HG03469 (cell line): ENCODE measurements around the gene LMNA.
"Not testable (repeated sequence)": the region's sequence is repeated elsewhere in the genome, so short reads cannot be mapped to it uniquely, and the experiment has no call there.

Experiments
- ATAC-seq: cut with Tn5 transposase; IDR thresholded peaks from one replicate; pipeline ENCODE4 v1.9.1; 2021; ENCODE audit warnings: mild to moderate bottlenecking, moderate library complexity, moderate number of reproducible peaks; ENCODE audit not compliant: unreplicated experiment

LMNA gene

DNA sequence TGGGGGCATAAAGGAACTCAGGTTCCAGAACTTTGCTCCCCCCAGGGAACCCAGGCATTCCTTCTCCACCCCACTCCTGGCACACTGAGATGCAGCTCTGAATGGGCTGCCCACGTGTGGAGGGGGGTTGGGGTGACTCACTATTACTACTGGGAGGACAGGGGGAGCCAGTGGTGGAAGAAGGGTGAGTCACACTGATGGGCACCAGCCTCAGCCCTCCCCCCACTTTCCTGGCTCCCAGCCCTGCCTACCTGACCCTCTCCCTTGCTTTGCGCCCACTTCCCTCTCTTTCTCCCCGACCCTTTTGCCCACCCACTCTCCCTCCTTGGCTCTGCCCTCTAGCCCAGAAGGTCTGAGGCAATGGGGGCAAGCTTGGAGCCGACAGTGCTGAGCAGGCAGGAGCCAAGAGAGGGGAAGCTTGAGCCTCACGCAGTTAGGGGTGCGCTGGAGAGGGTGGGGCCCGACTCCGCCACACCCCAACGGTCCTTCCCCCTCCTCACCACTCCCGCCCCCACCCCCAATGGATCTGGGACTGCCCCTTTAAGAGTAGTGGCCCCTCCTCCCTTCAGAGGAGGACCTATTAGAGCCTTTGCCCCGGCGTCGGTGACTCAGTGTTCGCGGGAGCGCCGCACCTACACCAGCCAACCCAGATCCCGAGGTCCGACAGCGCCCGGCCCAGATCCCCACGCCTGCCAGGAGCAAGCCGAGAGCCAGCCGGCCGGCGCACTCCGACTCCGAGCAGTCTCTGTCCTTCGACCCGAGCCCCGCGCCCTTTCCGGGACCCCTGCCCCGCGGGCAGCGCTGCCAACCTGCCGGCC, at the start of gene LMNA:
Gene LMNA (plus strand): TSS at position 611 of the 818 bp plus-strand sequence. CDS start 208 bp downstream, outside the sequence.
- peak; percentile 47 for ATAC-seq

DNA sequence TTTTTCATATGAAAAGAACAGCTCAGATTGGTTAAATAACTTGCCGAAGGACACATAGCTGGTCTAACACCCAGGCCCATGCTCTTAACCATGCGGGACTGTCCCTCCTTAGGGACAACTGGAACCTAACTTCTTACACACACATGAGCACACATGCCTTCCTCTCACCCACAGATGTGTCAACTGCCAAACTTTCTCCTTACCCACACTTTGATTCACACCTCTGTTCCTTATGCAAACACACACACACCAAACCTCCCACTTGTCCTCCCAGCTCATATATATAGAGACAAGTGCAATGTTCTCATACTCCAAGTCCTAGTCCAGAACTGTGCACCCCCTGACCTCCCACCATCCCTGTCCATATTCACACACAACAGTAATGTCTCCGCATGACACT, 49.3 kb upstream of the LMNA start:
- no peak for ATAC-seq

DNA sequence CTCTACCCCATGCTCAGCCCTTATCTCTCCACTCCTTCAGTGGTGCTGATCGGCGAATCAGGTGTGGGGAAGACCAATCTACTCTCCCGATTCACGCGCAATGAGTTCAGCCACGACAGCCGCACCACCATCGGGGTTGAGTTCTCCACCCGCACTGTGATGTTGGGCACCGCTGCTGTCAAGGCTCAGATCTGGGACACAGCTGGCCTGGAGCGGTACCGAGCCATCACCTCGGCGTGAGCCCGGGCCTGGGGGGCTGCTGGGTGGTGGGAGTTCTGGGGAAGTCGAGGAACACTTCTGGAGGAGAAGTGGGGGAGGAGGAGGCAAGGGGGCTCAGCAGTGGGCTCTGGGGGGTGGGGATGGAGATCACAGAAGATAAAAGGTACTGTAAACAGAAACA, 48.6 kb upstream of the LMNA start:
- no peak for ATAC-seq

DNA sequence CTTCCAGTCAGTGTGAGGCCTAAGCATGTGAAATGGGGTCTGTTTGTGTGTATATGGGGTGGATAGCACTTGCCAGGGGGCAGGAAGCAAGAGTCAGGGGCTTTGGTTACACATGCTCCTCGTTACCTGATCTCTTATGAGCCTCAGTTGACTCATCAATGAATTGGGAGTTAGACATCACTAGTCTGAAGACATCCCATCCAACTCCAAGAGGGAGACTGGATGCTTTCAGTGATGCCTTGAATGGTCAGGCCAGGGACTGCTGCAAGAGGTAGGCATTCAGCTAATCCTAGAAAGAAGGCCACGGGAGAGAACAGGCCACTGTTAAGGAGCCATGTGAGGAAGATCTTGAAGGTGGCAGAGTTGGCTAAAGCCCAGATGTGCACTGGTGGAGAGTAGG, 47.2 kb upstream of the LMNA start:
- ATAC-seq, result no peak

DNA sequence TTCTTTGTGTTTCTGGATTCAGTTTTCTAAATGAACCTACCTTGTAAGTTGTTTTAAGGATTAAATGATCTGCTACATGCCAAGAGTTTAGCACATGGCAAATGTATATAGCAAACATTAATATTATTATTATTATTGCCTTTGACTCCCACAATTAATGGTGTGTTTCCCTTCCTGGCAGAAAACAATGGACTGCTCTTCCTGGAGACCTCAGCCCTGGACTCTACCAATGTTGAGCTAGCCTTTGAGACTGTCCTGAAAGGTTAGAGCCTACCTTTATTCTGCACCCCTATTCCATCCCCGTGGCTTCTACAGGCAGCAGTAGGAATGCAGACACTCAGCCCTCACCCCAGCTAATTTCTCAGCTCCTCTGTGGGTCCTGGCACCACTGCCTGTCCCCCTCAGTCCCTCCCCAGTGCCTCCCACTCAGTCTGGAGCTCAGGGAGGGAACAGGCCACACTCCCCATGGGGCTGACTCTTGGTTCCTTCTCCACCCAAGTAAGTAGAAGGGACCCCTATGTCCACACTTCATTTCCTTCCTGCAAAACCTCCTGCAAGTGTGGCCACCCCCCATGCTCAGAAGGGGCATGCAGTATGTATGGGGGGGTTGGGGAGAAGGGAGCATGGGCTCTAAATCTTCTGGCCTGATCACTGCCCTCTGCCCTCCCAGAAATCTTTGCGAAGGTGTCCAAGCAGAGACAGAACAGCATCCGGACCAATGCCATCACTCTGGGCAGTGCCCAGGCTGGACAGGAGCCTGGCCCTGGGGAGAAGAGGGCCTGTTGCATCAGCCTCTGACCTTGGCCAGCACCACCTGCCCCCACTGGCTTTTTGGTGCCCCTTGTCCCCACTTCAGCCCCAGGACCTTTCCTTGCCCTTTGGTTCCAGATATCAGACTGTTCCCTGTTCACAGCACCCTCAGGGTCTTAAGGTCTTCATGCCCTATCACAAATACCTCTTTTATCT, 44.7 kb upstream of the LMNA start:
- ATAC-seq, result no peak

DNA sequence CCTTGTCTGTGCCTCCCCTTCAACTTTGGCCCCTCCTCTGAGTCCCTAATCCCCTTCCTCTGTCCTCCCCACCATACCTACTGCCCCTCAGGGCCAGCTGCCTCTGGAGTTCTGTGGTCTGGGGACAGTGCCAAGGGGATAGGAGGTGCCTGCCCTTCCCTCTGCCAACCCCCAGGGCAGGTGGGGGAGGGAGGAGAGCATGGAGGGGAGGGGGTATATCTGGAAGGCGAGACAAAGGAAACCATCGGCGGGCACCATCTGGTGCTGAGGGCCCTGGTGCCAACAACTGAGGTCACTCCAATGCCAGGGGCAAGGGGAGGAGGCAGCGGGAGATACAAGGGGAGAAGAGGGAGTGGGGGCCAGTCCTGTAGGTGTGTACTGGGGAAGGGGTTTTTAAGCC, 44.0 kb upstream of the LMNA start:
- no peak for ATAC-seq

DNA sequence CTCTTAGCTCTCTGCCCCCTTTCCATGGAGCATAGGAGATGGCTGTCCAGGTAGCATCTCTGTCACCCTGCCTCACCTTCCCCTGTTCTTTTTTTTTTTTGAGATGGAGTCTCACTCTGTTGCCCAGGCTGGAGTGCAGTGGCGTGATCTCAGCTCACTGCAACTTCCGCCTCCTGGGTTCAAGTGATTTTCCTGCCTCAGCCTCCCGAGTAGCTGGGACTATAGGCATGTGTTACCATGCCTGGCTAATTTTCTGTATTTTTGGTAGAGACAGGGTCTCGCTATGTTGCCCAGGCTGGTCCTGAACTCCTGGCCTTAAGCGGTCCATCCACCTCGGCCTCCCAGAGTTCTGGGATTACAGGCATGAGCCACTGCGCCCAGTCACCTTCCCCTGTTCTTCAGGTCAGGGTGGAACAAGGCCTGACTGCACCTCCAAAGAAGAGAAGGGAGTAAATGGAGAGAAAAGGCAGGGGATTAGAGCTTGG, 43.1 kb upstream of the LMNA start:
- ATAC-seq, result not testable (repeated sequence)

DNA sequence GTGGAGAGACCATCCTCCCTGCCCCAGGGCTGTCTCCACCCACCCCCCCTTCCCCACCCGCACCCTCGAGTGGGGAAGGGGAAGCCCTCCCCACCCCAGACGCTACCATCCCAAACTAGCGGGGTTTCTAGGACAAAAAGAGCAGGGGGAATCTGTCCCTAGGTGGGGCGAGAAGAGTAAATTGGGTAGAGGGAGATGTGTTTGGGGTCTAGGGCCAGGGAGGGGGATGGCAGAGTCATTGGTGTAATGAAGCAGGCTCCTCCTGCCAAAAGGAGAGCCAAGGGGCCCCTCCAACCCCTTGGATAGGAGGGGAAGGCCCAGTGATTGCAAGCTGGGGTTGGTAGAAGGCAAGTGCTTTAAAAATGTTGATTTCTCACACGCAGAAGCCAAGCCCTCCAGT, 42.3 kb upstream of the LMNA start:
- no peak for ATAC-seq

DNA sequence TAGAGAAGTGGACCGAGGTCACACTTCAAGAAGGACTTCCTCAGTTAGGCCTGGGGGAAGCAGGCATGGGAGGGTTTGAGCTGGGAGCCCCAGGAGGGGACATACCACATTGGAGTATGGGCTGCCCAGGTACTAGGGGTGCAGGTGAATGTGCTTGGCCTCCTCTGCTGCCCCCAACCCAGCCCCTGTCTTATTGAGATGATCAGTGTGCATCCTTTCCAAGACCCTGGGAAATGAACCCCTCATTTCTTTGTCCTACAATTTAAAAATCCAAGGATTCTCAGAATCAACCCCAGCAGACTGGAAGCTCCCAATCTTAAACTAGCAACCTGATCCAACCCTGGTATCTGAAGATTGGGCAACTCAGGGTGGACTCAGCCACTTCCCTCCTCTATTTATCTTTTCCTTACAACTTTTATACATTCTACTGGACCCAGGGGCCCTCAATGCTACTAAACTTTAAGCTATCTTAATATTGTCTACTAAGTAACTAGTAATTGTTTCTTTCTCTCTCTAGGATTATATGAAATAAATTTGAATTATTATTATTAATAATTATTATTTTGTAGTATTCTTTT, 41.3 kb upstream of the LMNA start:
- ATAC-seq, result no peak

DNA sequence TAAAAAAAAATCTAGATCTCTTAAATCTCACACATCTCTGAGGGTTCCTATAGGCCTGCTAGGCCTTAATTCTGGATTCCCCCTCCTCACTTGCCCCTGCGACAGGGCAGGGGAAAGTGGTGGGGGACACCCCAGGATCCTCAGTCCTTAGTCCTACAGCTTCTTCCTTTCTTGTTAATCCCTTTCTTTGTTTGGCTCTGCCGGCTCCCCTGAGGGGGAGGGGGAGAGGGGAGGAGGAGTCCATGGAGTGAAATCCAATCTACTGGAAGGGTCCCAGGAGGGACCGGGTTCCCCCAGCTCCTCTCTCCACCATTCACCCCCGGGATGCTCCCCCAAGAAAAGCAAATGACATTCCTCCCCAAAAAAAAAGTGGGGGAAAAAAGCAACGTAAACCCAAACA, 40.8 kb upstream of the LMNA start:
- ATAC-seq, result no peak

DNA sequence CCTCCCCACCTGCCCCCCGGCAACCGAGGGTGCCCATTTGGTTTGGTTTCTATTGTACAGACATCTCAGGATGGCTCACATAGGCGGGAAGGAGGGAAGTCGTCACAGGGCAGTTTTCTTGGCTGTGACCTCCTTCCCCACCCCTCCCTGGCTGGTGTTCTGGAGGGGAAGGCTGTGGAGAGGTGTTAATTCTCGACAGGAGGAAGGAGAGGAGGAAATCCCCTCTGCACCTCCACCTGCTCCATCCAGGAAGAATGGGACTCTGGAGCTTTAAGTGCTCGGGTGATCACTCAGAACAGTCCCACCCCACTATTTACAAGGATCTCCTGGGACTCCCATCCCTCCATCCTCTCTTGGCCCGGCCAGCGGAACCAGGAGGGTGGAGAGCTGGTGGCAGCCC, 39.9 kb upstream of the LMNA start:
- ATAC-seq, result no peak

DNA sequence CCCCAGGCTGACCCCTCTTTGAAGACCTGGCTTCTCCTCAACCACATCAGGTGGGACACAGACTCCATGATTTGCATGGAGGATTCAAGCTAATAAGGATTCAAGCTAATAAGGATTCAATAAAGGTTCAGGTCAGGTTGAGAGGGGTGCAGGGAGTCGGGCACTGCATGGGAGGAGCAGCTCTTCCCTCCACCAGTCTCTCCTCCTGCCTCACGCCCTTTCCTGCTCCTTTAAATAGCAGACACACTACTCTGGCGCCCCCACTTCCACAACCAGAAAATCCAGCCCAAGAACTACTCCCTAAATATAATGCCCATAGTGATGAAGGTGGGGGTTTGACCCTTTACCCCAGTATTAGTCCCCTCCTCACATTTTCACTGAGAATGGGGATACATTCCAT, 39.3 kb upstream of the LMNA start:
- ATAC-seq, result no peak

DNA sequence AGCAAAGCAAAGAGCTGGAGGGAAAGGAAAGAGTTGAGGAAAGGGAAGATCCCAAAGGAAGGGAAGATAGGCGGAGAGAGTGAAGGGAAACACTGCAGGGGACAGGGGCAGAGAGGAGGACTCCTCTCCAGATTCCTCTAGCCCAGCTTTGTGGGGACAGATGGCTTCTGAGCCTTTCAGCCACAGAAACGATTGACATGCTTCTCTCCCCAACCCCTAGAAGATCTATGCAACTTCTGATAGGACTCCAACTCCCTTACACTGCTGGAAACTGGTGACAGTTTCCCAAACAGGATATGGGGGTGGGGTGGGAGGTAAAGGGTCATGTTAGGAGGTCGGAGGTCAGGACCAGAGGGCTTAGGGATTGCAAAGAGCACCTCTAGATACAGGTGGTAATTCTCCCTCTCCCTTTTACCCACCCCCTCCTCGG, 38.7 kb upstream of the LMNA start:
- no peak for ATAC-seq

DNA sequence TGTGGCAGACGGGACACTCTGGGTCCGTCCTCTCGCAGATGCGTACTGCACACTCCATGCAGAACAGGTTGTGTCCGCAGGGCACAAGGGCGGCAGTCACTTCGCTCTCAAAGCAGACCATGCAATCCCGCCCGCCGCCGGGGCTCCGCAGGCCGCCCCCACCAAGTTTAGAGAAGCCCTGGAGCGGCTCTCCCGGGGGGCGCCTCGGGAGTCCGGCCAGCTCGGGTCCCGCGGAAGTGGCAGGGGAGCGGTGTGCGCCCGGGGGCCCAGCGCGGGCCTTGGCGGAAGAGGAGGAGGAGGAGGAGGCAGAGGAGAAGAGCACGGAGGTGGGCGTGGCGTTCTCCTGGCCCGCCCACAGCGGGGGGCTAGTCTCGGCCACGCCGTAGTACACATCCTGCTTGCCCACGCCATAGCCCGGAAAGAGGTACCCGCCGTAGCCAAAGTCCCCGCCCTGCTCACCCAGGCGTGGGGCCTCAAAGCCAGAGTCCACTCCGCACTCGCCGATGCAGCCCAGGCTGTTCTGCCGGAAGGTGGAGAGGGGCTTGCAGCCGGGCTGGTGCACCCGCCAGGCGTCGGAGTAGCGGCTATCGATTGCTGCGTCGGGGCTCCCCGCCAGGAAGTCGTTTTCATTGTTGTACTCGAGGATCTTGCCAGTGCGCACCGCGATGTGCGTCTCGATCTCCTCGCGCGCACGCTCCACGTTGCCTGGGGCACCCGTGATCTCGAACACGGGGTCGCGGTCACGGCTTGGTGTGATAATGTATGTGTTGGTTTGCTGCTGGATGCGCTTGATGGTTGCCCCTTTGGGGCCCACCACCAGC, 37.7 kb upstream of the LMNA start:
- no peak for ATAC-seq

DNA sequence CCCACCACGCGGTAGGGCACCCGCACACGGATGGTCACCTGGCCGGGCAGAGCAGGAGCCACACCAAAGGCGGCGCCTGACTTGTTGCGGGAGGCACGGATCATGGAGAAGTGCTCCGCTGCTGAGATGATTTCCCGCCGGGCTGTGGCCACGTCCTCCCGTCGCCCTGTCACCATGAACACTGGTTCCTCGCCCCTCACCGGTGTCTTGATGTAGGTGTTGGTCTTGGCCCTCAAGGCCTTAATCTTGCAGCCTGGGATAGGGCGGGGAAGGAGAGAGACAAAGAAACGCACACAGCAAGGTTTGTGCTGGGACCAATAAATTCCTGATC, 37.1 kb upstream of the LMNA start:
- no peak for ATAC-seq

DNA sequence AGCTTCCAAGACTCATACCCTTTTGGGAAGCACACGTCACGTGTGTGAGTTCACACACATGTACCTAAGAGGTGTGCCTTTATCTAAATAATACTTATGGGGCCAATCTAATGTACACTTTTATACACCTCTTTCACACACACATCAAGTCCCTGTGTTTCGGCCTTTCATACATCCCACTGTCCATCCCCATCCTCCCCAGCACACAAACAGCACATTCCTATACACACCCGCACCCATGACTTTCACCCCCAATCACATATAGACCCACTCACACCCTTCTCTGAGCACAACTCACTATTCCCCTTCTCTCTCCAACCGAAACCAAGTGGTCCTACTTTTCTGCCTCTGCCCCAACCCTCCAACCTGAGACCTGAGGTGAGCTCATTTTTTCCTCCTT, 35.8 kb upstream of the LMNA start:
- ATAC-seq, result no peak

DNA sequence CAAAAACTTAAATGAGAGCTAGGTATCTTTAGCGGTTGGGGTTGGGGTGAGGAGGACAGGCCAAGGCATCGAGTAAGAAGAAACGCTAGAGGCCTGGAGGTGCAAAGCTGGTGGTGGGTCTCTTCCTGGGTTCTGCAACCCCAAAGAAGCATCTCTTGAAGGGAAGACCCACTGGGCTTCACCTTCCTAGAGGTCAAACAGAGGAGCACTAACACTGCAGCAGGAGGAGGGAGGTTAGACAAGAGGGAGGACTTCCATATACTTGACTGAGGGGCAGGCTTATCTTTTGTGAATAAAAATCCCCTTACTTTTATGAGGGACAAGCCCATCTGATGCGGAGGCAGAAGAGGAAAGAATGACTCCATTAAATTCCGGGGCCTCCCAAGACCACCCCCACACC, 34.7 kb upstream of the LMNA start:
- ATAC-seq, result no peak

DNA sequence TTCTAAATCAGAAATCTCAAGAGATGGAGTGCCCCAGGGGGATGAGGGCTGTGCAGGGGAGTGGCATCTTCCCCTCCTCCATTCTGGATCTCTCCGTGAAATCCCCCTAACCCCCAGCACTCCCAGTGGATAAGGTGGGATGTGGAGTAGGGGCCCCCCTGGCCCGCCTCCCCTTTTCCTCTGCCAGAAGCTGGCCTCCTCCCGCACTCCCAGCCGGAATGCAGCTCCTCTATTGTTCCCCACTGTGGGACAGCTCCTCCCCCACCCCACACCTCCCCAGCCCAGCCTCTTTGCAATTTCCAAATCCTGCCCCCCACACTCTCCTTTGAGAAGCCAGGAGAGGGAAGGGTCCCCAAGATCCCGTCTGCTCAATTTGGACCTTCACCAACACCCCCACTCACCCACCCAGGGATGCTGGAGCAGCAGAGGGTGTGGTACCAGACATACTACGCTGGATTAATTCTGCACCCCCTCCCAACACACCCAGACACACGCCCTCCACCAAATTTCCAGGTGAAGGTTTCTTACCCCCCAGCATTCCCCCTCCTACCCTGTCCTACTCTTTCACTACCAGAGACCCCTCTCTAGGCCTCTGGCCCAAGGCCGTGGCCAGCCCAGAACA, 34.2 kb upstream of the LMNA start:
- no peak for ATAC-seq

DNA sequence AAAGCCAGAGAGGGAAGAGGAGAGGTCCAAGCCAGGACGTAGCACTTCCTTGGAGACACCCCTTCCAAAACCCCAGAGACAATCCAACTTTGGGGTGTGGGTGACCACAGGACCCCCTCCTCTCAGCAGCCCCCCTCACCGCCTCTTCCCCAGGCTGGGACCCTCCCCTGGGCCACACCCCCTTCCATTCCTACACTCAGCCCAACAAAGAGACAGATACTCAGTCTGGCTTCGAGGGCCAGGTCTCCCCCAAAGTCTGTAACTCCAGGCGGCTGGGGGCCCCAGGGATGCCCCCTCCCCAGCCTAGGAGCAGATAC, 33.7 kb upstream of the LMNA start:
- ATAC-seq, result no peak

DNA sequence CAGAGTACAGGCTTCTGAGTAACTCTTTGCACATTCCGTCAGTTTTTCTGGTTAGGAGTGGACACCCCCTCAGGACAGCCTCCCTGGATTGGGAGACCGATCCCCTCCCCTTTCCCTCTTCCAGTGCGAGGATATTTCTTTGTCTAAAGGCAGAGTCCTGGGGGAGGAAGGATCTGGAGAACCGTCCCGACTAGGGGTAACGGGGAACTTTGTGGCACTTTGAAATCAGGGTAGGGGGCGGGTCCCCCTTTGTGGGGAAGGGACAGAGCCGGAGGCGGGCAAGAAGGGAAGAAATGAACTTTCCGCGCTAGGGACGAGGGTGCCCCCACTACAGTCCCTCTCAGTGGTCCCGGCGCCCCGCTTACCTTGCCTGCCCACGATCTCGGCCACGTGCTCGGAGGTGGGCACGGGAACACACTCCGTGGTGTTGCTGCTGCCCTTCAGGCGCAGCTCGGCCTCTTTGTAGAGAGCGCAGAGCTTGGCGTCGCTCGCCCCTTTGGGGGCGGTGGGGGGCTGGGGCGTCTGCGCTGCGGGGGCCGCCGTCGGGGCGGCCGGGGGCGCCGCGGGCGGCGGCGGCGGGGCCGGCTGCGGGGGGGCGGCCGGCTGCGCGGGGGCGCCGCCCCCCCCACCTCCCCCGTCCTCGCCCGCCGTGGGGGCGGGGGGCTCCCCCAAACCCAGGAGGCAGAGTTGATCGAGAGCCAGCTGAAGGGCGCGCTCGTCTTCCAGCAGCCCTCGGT, 33.2 kb upstream of the LMNA start:
- ATAC-seq, result no peak
